PC-9 (cell line): ENCODE results near the gene NID2. TPM values are rescaled to one million over a fixed set of nuclear protein-coding genes. Genes with fewer than 3 reads are reported as not detected.

Source experiments
- BruUV-seq: library from RNA; stranded (reverse); fragments of 400-500 nt; replicated peaks from 2 replicates; lab custom pipeline; 2021; lab: Mats Ljungman, UMichigan
- CTCF ChIA-PET: fragments of 300-600 bp; sonication (Branson Sonifier 250); formaldehyde crosslinking; loops from one replicate; lab custom pipeline; 2022; ENCODE audit warnings: antibody characterized with exemption; lab: Charles Lee
- POLR2A ChIA-PET: fragments of 300-600 bp; sonication (Branson Sonifier 250); formaldehyde crosslinking; loops from one replicate; lab custom pipeline; 2022; ENCODE audit warnings: antibody characterized with exemption; ENCODE audit not compliant: unreplicated experiment; lab: Charles Lee
- DNase-seq, 2 experiments: peaks; one replicate each; pipeline versions ENCODE4 v3.0.0 to v3.0.0-alpha.2; 2015 to 2022; ENCODE audit warnings: mixed read lengths in 1 of 2
- H2AFZ ChIP-seq: fragments of 200-600 bp; sonication (generic); 2 replicates; pipeline ENCODE4 v1.8.1; 2017; ENCODE audit warnings: antibody characterized with exemption
- H3F3A ChIP-seq: fragments of 200-600 bp; sonication (generic); 2 replicates; pipeline ENCODE4 v1.8.1; 2017; ENCODE audit warnings: antibody characterized with exemption, mild to moderate bottlenecking, low read depth; ENCODE audit not compliant: insufficient read depth
- H3K27ac ChIP-seq: fragments of 200-600 bp; sonication (generic); 2 replicates; pipeline ENCODE4 v1.6.1; 2016; ENCODE audit warnings: mixed run types
- H3K27me3 ChIP-seq: fragments of 200-600 bp; sonication (generic); 2 replicates; pipeline ENCODE4 v1.6.1; 2016; ENCODE audit warnings: low read depth, mixed run types; ENCODE audit not compliant: insufficient read depth
- H3K36me3 ChIP-seq: fragments of 200-600 bp; sonication (generic); 2 replicates; pipeline ENCODE4 v1.6.1; 2016; ENCODE audit warnings: low read depth, mixed run types
- H3K4me1 ChIP-seq: fragments of 200-600 bp; sonication (generic); replicated peaks from 2 replicates; pipeline ENCODE4 v1.6.1; 2016; ENCODE audit warnings: mixed run types; ENCODE audit not compliant: insufficient read depth
- H3K4me2 ChIP-seq: fragments of 200-600 bp; sonication (generic); 2 replicates; pipeline ENCODE4 v1.6.1; 2017; ENCODE audit warnings: mixed run types
- H3K4me3 ChIP-seq: fragments of 200-600 bp; sonication (generic); 2 replicates; pipeline ENCODE4 v1.6.1; 2016; ENCODE audit warnings: mixed run types
- H3K79me2 ChIP-seq: fragments of 200-600 bp; sonication (generic); 2 replicates; pipeline ENCODE4 v1.6.1; 2017; ENCODE audit warnings: low read depth, mixed run types
- H3K9me2 ChIP-seq: fragments of 200-600 bp; sonication (generic); 2 replicates; pipeline ENCODE4 v1.8.1; 2017; ENCODE audit warnings: mild to moderate bottlenecking; ENCODE audit not compliant: insufficient read depth
- H3K9me3 ChIP-seq: fragments of 200-600 bp; sonication (generic); 2 replicates; pipeline ENCODE4 v1.8.1; 2016; ENCODE audit warnings: low read depth; ENCODE audit not compliant: insufficient read depth
- H4K20me1 ChIP-seq: fragments of 200-600 bp; sonication (generic); 2 replicates; pipeline ENCODE4 v1.8.1; 2017; ENCODE audit not compliant: insufficient read depth
- CTCF ChIP-seq: fragments of 200-600 bp; sonication (generic); conservative IDR thresholded peaks from 2 replicates; pipeline ENCODE4 v1.6.1; 2017; ENCODE audit warnings: mixed run types, antibody characterized with exemption, mild to moderate bottlenecking, moderate library complexity
- EZH2 ChIP-seq: fragments of 200-600 bp; sonication (generic); IDR thresholded peaks from 2 replicates; pipeline ENCODE4 v1.8.0; 2017; ENCODE audit warnings: antibody characterized with exemption, low read depth
- intact Hi-C: fragments of 100-400 bp; cut with micrococcal nuclease; formaldehyde crosslinking; loops from one replicate; pipeline ENCODE4 v1.10.0; 2022; ENCODE audit not compliant: unreplicated experiment
- total RNA-seq: library from RNA; stranded (reverse); gene quantifications from 2 replicates; pipeline ENCODE4 v1.2.3, GENCODE V29; 2021

The NID2 gene
- total RNA-seq, 1 experiment from 2014 or later = 0.11 TPM

- Histone ChIP-seq H3F3A (peaks cover 9% of the 10 kb centered on the region), H3K27me3 (no peaks in the 10 kb centered on the region), H3K4me3 (no peak overlapping the region), H3K27ac (no peak overlapping the region), H3K9me2 (no peaks in the 10 kb centered on the region), H3K36me3 (0 out of 2 replicates have a peak, but pooled peaks cover 4% of the 10 kb centered on the region), H4K20me1 (no peaks in the 10 kb centered on the region), H3K9me3 (no peaks in the 10 kb centered on the region), H3K79me2 (no peaks in the 10 kb centered on the region), H3K4me1 (no peaks in the 10 kb centered on the region), H3K4me2 (no peak overlapping the region), H2AFZ (no peak overlapping the region)
- DNase-seq = no peak
- CTCF ChIA-PET = interaction anchor here (0.5 to 1.3 kb wide), 2 partner anchors 13 to 110 kb away, joined by 4 to 13 read pairs; no protein-coding TSS in a partner anchor
- POLR2A ChIA-PET = no interaction called here
- TF ChIP-seq CTCF (no peak), EZH2 (no peak)
- no TSS peak for BruUV-seq
- intact Hi-C loops = loop anchor here (10.0 kb wide), 1 partner anchor 60 kb away; no protein-coding TSS in a partner anchor
Observed at GRCh38 chr14:52014601-52015267, 54.1 kb downstream of the NID2 start.

GRCh38 chr14:52013984-52014600, 54.8 kb downstream of the NID2 start:
- Histone ChIP-seq H2AFZ (no peak overlapping the region), H3K9me3 (no peaks in the 10 kb centered on the region), H3K79me2 (no peaks in the 10 kb centered on the region), H3K4me2 (no peak overlapping the region), H3F3A (peaks cover 9% of the 10 kb centered on the region), H3K9me2 (no peaks in the 10 kb centered on the region), H3K27me3 (no peaks in the 10 kb centered on the region), H3K27ac (no peak overlapping the region), H3K4me1 (no peaks in the 10 kb centered on the region), H3K36me3 (peaks cover 8% of the 10 kb centered on the region; the same call in 1 of the 2 replicates), H4K20me1 (no peaks in the 10 kb centered on the region), H3K4me3 (no peak overlapping the region)
- POLR2A ChIA-PET = no interaction called here
- CTCF ChIA-PET = no interaction called here
- no TSS peak for BruUV-seq
- intact Hi-C loops = loop anchor here (10.0 kb wide), 1 partner anchor 61 kb away; no protein-coding TSS in a partner anchor
- no peak for DNase-seq
- TF ChIP-seq EZH2 (no peak), CTCF (no peak; the same call in 1 of the 2 replicates)

- no TSS peak for BruUV-seq
- Histone ChIP-seq H3F3A (peaks cover 9% of the 10 kb centered on the region), H3K9me2 (no peaks in the 10 kb centered on the region), H4K20me1 (no peaks in the 10 kb centered on the region), H3K36me3 (peaks cover 22% of the 10 kb centered on the region), H2AFZ (no peak overlapping the region), H3K4me3 (no peak overlapping the region), H3K4me2 (no peak overlapping the region), H3K9me3 (no peaks in the 10 kb centered on the region), H3K27me3 (no peaks in the 10 kb centered on the region), H3K27ac (no peak overlapping the region), H3K79me2 (no peaks in the 10 kb centered on the region), H3K4me1 (no peaks in the 10 kb centered on the region)
- ChIA-PET POLR2A (no interaction called here), CTCF (no interaction called here)
- no peak for DNase-seq
- no peak for TF ChIP-seq EZH2
- TF ChIP-seq CTCF = no peak
- intact Hi-C loops = loop anchor here (10.0 kb wide), 1 partner anchor 62 kb away; no protein-coding TSS in a partner anchor
Observed at GRCh38 chr14:52012635-52013034, 56.2 kb downstream of the NID2 start.
